ENCODE measurements around the gene FOXN3. TPM values are rescaled to one million over a fixed set of nuclear protein-coding genes. Genes with fewer than 3 reads are reported as not detected.

Gene FOXN3
- total RNA-seq, 4 donors from 2014 or later, result 99.6 to 172 (median 103) TPM

- H3K36me3 ChIP-seq, result no peaks in the 10 kb centered on the region
- ATAC-seq, result no peak
- no peaks in the 10 kb centered on the region for H3K4me1 ChIP-seq
- TF ChIP-seq POLR2A (IDR thresholded peaks at IDR 0.05) (no peak), CTCF (IDR thresholded peaks at IDR 0.05 in 4 of 5, conservative IDR thresholded peaks at IDR 0.05 in 1 of 5) (no peak)
- intact Hi-C loops (cut with DNase I; ENCODE audit: low total_unique reads) (no loop called here), in situ Hi-C loops (cut with MboI; ENCODE audit: low sequenced_read_pairs in 4 of 4) (no loop called here)
- no peak overlapping the region for H3K4me3 ChIP-seq
- no peaks in the 10 kb centered on the region for H3K27me3 ChIP-seq
- no peak overlapping the region for H3K27ac ChIP-seq
- no peak for DNase-seq
- H3K9me3 ChIP-seq, result no peaks in the 10 kb centered on the region
Measured at GRCh38 chr14:89451229-89451628, 34.2 kb upstream of the FOXN3 start.

- intact Hi-C loops (cut with DNase I; ENCODE audit: low total_unique reads) (no loop called here), in situ Hi-C loops (cut with MboI; ENCODE audit: low sequenced_read_pairs in 4 of 4) (loop anchor here in 1 of 4 donors (25.0 kb wide), 1 partner anchor 465 kb away; no protein-coding TSS in a partner anchor)
- no peaks in the 10 kb centered on the region for H3K9me3 ChIP-seq
- H3K4me3 ChIP-seq, result no peak overlapping the region
- DNase-seq, result no peak
- H3K27ac ChIP-seq, result no peak overlapping the region
- H3K36me3 ChIP-seq, result no peaks in the 10 kb centered on the region
- H3K4me1 ChIP-seq, result peaks cover 7 to 10% of the 10 kb centered on the region in 2 donors
- no peaks in the 10 kb centered on the region for H3K27me3 ChIP-seq
- TF ChIP-seq CTCF (IDR thresholded peaks at IDR 0.05 in 4 of 5, conservative IDR thresholded peaks at IDR 0.05 in 1 of 5) (no peak), POLR2A (IDR thresholded peaks at IDR 0.05) (no peak)
- no peak for ATAC-seq
Measured at GRCh38 chr14:89447182-89447944, 30.3 kb upstream of the FOXN3 start.

GRCh38 chr14:89445273-89445973 lies 28.4 kb upstream of the FOXN3 start:
- H3K27me3 ChIP-seq, result no peaks in the 10 kb centered on the region
- intact Hi-C loops (cut with DNase I; ENCODE audit: low total_unique reads), result no loop called here
- TF ChIP-seq POLR2A (IDR thresholded peaks at IDR 0.05) (no peak), CTCF (IDR thresholded peaks at IDR 0.05 in 4 of 5, conservative IDR thresholded peaks at IDR 0.05 in 1 of 5) (no peak)
- H3K4me3 ChIP-seq, result no peak overlapping the region
- no peaks in the 10 kb centered on the region for H3K9me3 ChIP-seq
- ATAC-seq (no peak), DNase-seq (no peak)
- in situ Hi-C loops (cut with MboI; ENCODE audit: low sequenced_read_pairs in 4 of 4), result loop anchor here in 1 of 4 donors (25.0 kb wide), 1 partner anchor 467 kb away; no protein-coding TSS in a partner anchor
- H3K27ac ChIP-seq, result no peak overlapping the region
- H3K4me1 ChIP-seq, result peaks cover 7 to 10% of the 10 kb centered on the region in 2 donors
- H3K36me3 ChIP-seq, result no peaks in the 10 kb centered on the region

- no peak for TF ChIP-seq POLR2A (IDR thresholded peaks at IDR 0.05)
- TF ChIP-seq CTCF (IDR thresholded peaks at IDR 0.05 in 4 of 5, conservative IDR thresholded peaks at IDR 0.05 in 1 of 5), result no peak
- ATAC-seq (no peak), DNase-seq (no peak)
- intact Hi-C loops (cut with DNase I; ENCODE audit: low total_unique reads), result no loop called here
- H3K27me3 ChIP-seq, result no peaks in the 10 kb centered on the region
- no peaks in the 10 kb centered on the region for H3K9me3 ChIP-seq
- H3K4me3 ChIP-seq, result no peak overlapping the region
- peak overlapping the region in 2 of 4 donors; percentile 2 for H3K27ac ChIP-seq
- peaks cover 7 to 10% of the 10 kb centered on the region in 2 donors for H3K4me1 ChIP-seq
- H3K36me3 ChIP-seq, result no peaks in the 10 kb centered on the region
- in situ Hi-C loops (cut with MboI; ENCODE audit: low sequenced_read_pairs in 4 of 4), result loop anchor here in 1 of 4 donors (25.0 kb wide), 1 partner anchor 468 kb away; no protein-coding TSS in a partner anchor
Measured at GRCh38 chr14:89444516-89445125, 27.6 kb upstream of the FOXN3 start.

Data from gastrocnemius medialis (tissue), 4 donors.